Retinal pigment epithelial cell (primary cell): ENCODE results near the gene LY6G6C.

Source experiments
- DNase-seq: peaks from one replicate; pipeline ENCODE4 v3.0.0-alpha.2; 2010; ENCODE audit warnings: low read depth
- H3K4me3 ChIP-seq: 2 replicates; pipeline ENCODE4 v1.5.1; 2011; ENCODE audit warnings: mild to moderate bottlenecking, low read length, control low read depth, moderate library complexity
- CTCF ChIP-seq: conservative IDR thresholded peaks from 2 replicates; pipeline ENCODE4 v1.5.1; 2011; ENCODE audit warnings: low read depth, low read length, control low read depth, inconsistent platforms

The LY6G6C gene

GRCh38 chr6:31736021-31736767 lies 14.6 kb upstream of the LY6G6C start, which contains the start of gene CLIC1:
Gene CLIC1, minus strand, starts transcription at chr6:31736530. Its CDS starts 230 bp downstream, at chr6:31736300.
- no peak for TF ChIP-seq CTCF
- peak within 1 kb of the TSS; percentile 81 for H3K4me3 ChIP-seq
- DNase-seq, result no peak

GRCh38 chr6:31734821-31735406 lies 13.4 kb upstream of the LY6G6C start:
- DNase-seq, result no peak
- H3K4me3 ChIP-seq, result peak overlapping the region; percentile 81
- no peak for TF ChIP-seq CTCF

GRCh38 chr6:31734247-31734820 lies 12.8 kb upstream of the LY6G6C start:
- DNase-seq, result no peak
- H3K4me3 ChIP-seq, result peak overlapping the region; percentile 81
- TF ChIP-seq CTCF, result no peak

GRCh38 chr6:31733734-31734133 lies 12.2 kb upstream of the LY6G6C start:
- no peak for DNase-seq
- peak overlapping the region; percentile 81 for H3K4me3 ChIP-seq
- TF ChIP-seq CTCF, result no peak

GRCh38 chr6:31732029-31732428 lies 10.5 kb upstream of the LY6G6C start:
- TF ChIP-seq CTCF, result no peak
- no peak overlapping the region for H3K4me3 ChIP-seq
- no peak for DNase-seq

- peak overlapping the region; percentile 72 for H3K4me3 ChIP-seq
- TF ChIP-seq CTCF, result no peak
- DNase-seq, result no peak
These were observed 9.1 kb upstream of the LY6G6C start for GRCh38 chr6:31730631-31731086.
